GM23338 (cell line): ENCODE results near the gene OR2V2. TPM values are rescaled to one million over a fixed set of nuclear protein-coding genes. Genes with fewer than 3 reads are reported as not detected.

ENCODE experiments used
- ATAC-seq: fragments of 200-7000 bp; cut with Tn5 transposase; 3 replicates; pipeline ENCODE4 v1.9.1; 2020
- DNase-seq: peaks from one replicate; pipeline ENCODE4 v3.0.0-alpha.2; 2015; ENCODE audit warnings: low spot score
- H2AFZ ChIP-seq: fragments of 200-600 bp; sonication (generic); 2 replicates; pipeline ENCODE4 v1.8.0; 2016; ENCODE audit warnings: antibody characterized with exemption, mild to moderate bottlenecking, moderate library complexity
- H3F3A ChIP-seq: fragments of 200-600 bp; sonication (generic); replicated peaks from 2 replicates; pipeline ENCODE4 v1.8.0; 2017; ENCODE audit warnings: antibody characterized with exemption, mixed run types, low read depth
- H3K27ac ChIP-seq: fragments of 200-600 bp; sonication (generic); 2 replicates; pipeline ENCODE4 v1.6.1; 2016; ENCODE audit warnings: low read depth
- H3K27me3 ChIP-seq: fragments of 200-600 bp; sonication (generic); 2 replicates; pipeline ENCODE4 v1.8.0; 2016; ENCODE audit warnings: mild to moderate bottlenecking, mixed run types, moderate library complexity; ENCODE audit not compliant: insufficient read depth
- H3K36me3 ChIP-seq: fragments of 200-600 bp; sonication (generic); 2 replicates; pipeline ENCODE4 v1.8.0; 2016; ENCODE audit warnings: mild to moderate bottlenecking; ENCODE audit not compliant: insufficient read depth
- H3K4me1 ChIP-seq: fragments of 200-600 bp; sonication (generic); 2 replicates; pipeline ENCODE4 v1.8.0; 2016; ENCODE audit warnings: mild to moderate bottlenecking, moderate library complexity; ENCODE audit not compliant: insufficient read depth
- H3K4me2 ChIP-seq: fragments of 200-600 bp; sonication (generic); 2 replicates; pipeline ENCODE4 v1.7.1; 2017; ENCODE audit warnings: mixed run types
- H3K4me3 ChIP-seq: fragments of 200-600 bp; sonication (generic); 2 replicates; pipeline ENCODE4 v1.6.1; 2016; ENCODE audit warnings: mixed run types
- H3K79me2 ChIP-seq: fragments of 200-600 bp; sonication (generic); replicated peaks from 2 replicates; pipeline ENCODE4 v1.8.0; 2017; ENCODE audit warnings: mild to moderate bottlenecking; ENCODE audit not compliant: insufficient read depth
- H3K9me2 ChIP-seq: fragments of 200-600 bp; sonication (generic); 2 replicates; pipeline ENCODE4 v1.8.0; 2017; ENCODE audit not compliant: insufficient read depth
- H4K20me1 ChIP-seq: fragments of 200-600 bp; sonication (generic); replicated peaks from 2 replicates; pipeline ENCODE4 v1.8.0; 2017; ENCODE audit warnings: mild to moderate bottlenecking; ENCODE audit not compliant: insufficient read depth
- H3K27ac Mint-ChIP-seq: 2 replicates; pipeline ENCODE4 v1.8.0; 2020; ENCODE audit warnings: inconsistent platforms, mild to moderate bottlenecking, moderate library complexity, mixed read lengths
- H3K27me3 Mint-ChIP-seq: 3 replicates; pipeline ENCODE4 v1.8.0; 2022; ENCODE audit warnings: low read depth, mild to moderate bottlenecking, moderate library complexity, mixed read lengths, inconsistent platforms; ENCODE audit not compliant: insufficient read depth, poor library complexity
- H3K36me3 Mint-ChIP-seq: 3 replicates; pipeline ENCODE4 v1.8.0; 2021; ENCODE audit warnings: low read depth, mild to moderate bottlenecking, inconsistent platforms, moderate library complexity, mixed read lengths
- H3K4me1 Mint-ChIP-seq: 3 replicates; pipeline ENCODE4 v1.8.0; 2020; ENCODE audit warnings: mild to moderate bottlenecking, inconsistent platforms, mixed read lengths
- H3K4me3 Mint-ChIP-seq: 3 replicates; pipeline ENCODE4 v1.8.0; 2021; ENCODE audit warnings: moderate library complexity, mild to moderate bottlenecking, inconsistent platforms, mixed read lengths
- H3K9me3 Mint-ChIP-seq: 3 replicates; pipeline ENCODE4 v1.8.0; 2020; ENCODE audit warnings: moderate library complexity, mild to moderate bottlenecking, inconsistent platforms, mixed read lengths
- CREB1 ChIP-seq: fragments of 250-450 bp; sonication (Bioruptor Pico); IDR thresholded peaks from 2 replicates; pipeline ENCODE4 v1.5.0; 2020; ENCODE audit warnings: low read depth, mild to moderate bottlenecking, moderate library complexity
- EZH2 ChIP-seq: fragments of 200-600 bp; sonication (generic); IDR thresholded peaks from one replicate; pipeline ENCODE4 v1.8.0; 2017; ENCODE audit warnings: antibody characterized with exemption, mild to moderate bottlenecking, low read depth; ENCODE audit not compliant: unreplicated experiment
- JUNB ChIP-seq: IDR thresholded peaks from one replicate; pipeline ENCODE4 v1.6.1; 2016; ENCODE audit warnings: antibody characterized with exemption; ENCODE audit not compliant: unreplicated experiment
- NANOG ChIP-seq: IDR thresholded peaks from 2 replicates; pipeline ENCODE4 v1.6.1; 2016; ENCODE audit warnings: antibody characterized with exemption, borderline replicate concordance
- POLR2AphosphoS5 ChIP-seq: IDR thresholded peaks from 2 replicates; pipeline ENCODE4 v1.6.1; 2016; ENCODE audit warnings: antibody characterized with exemption, low read depth
- STAT1 ChIP-seq: IDR thresholded peaks from one replicate; pipeline ENCODE4 v1.6.1; 2016; ENCODE audit warnings: antibody characterized with exemption; ENCODE audit not compliant: unreplicated experiment
- ZNF114 ChIP-seq: fragments of 250-450 bp; sonication (Bioruptor Pico); IDR thresholded peaks from 2 replicates; pipeline ENCODE4 v1.5.0; 2020; ENCODE audit warnings: mild to moderate bottlenecking, moderate library complexity
- polyA plus RNA-seq: library from polyadenylated mRNA; unstranded; fragments of >200 nt; fragmentation: Nextera tagmentation; extraction: Ambion mirVana; gene quantifications from 2 replicates; pipeline ENCODE4 v1.2.1, GENCODE V29; 2016
- total RNA-seq: library from RNA; depleted of rRNA; stranded (reverse); fragments of >200 nt; shearing (Covaris generic); gene quantifications from 2 replicates; pipeline ENCODE4 v1.2.3, GENCODE V29; 2014
- TF ChIP-seq, protein P1 (sequence below): fragments of 250-450 bp; sonication (Bioruptor Pico); IDR thresholded peaks from 2 replicates; pipeline ENCODE4 v1.5.0; 2020; ENCODE audit warnings: mild to moderate bottlenecking, moderate library complexity

The OR2V2 gene
- total and polyA plus RNA-seq, 2 experiments from 2014 or later: not detected

DNA sequence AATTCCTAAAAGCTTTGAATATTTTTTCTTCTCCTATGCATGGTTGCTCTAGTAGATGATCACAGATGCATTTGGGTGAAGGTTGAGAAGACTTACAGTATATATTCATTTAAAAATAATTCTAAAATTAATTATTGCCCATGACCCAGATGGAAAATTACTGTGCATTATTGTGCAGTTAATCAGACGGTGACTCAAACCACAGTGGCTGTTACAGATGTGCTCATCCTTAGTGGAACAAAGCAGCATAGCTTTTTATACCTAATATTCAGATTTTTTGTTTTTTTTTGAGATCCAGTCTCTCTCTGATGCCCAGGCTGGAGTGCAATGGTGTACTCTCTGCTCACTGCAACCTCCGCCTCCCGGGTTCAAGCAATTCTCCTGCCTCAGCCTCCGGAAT, 27.1 kb upstream of the OR2V2 start:
- Mint-ChIP-seq H3K9me3 (no peaks in the 10 kb centered on the region), H3K36me3 (no peaks in the 10 kb centered on the region; the same call in 2 of the 3 replicates), H3K4me1 (peaks cover 12% of the 10 kb centered on the region), H3K27me3 (peaks cover 16% of the 10 kb centered on the region), H3K27ac (no peak overlapping the region), H3K4me3 (no peak overlapping the region)
- Histone ChIP-seq H3F3A (0 out of 2 replicates have a peak, but pooled peaks cover 2% of the 10 kb centered on the region), H3K36me3 (no peaks in the 10 kb centered on the region), H3K27me3 (peaks cover 24% of the 10 kb centered on the region), H3K4me3 (no peak overlapping the region), H4K20me1 (no peaks in the 10 kb centered on the region), H3K4me1 (peaks cover 15% of the 10 kb centered on the region; the same call in 1 of the 2 replicates), H3K9me2 (peaks cover 3% of the 10 kb centered on the region; the same call in 1 of the 2 replicates), H3K79me2 (no peaks in the 10 kb centered on the region), H2AFZ (no peak overlapping the region), H3K27ac (no peak overlapping the region), H3K4me2 (no peak overlapping the region)
- DNase-seq (no peak), ATAC-seq (no peak)
- no peak for TF ChIP-seq CREB1 (CRISPR knock-in tag)
- TF ChIP-seq, protein P1, sequence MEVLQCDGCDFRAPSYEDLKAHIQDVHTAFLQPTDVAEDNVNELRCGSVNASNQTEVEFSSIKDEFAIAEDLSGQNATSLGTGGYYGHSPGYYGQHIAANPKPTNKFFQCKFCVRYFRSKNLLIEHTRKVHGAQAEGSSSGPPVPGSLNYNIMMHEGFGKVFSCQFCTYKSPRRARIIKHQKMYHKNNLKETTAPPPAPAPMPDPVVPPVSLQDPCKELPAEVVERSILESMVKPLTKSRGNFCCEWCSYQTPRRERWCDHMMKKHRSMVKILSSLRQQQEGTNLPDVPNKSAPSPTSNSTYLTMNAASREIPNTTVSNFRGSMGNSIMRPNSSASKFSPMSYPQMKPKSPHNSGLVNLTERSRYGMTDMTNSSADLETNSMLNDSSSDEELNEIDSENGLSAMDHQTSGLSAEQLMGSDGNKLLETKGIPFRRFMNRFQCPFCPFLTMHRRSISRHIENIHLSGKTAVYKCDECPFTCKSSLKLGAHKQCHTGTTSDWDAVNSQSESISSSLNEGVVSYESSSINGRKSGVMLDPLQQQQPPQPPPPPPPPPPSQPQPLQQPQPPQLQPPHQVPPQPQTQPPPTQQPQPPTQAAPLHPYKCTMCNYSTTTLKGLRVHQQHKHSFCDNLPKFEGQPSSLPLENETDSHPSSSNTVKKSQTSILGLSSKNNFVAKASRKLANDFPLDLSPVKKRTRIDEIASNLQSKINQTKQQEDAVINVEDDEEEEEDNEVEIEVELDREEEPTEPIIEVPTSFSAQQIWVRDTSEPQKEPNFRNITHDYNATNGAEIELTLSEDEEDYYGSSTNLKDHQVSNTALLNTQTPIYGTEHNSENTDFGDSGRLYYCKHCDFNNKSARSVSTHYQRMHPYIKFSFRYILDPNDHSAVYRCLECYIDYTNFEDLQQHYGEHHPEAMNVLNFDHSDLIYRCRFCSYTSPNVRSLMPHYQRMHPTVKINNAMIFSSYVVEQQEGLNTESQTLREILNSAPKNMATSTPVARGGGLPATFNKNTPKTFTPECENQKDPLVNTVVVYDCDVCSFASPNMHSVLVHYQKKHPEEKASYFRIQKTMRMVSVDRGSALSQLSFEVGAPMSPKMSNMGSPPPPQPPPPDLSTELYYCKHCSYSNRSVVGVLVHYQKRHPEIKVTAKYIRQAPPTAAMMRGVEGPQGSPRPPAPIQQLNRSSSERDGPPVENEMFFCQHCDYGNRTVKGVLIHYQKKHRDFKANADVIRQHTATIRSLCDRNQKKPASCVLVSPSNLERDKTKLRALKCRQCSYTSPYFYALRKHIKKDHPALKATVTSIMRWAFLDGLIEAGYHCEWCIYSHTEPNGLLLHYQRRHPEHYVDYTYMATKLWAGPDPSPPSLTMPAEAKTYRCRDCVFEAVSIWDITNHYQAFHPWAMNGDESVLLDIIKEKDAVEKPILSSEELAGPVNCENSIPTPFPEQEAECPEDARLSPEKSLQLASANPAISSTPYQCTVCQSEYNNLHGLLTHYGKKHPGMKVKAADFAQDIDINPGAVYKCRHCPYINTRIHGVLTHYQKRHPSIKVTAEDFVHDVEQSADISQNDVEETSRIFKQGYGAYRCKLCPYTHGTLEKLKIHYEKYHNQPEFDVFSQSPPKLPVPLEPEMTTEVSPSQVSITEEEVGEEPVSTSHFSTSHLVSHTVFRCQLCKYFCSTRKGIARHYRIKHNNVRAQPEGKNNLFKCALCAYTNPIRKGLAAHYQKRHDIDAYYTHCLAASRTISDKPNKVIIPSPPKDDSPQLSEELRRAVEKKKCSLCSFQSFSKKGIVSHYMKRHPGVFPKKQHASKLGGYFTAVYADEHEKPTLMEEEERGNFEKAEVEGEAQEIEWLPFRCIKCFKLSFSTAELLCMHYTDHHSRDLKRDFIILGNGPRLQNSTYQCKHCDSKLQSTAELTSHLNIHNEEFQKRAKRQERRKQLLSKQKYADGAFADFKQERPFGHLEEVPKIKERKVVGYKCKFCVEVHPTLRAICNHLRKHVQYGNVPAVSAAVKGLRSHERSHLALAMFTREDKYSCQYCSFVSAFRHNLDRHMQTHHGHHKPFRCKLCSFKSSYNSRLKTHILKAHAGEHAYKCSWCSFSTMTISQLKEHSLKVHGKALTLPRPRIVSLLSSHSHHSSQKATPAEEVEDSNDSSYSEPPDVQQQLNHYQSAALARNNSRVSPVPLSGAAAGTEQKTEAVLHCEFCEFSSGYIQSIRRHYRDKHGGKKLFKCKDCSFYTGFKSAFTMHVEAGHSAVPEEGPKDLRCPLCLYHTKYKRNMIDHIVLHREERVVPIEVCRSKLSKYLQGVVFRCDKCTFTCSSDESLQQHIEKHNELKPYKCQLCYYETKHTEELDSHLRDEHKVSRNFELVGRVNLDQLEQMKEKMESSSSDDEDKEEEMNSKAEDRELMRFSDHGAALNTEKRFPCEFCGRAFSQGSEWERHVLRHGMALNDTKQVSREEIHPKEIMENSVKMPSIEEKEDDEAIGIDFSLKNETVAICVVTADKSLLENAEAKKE (CRISPR knock-in tag): no peak
- TF ChIP-seq JUNB: no peak
- no peak for TF ChIP-seq POLR2AphosphoS5
- TF ChIP-seq ZNF114 (CRISPR knock-in tag): no peak
- no peak for TF ChIP-seq NANOG
- TF ChIP-seq EZH2: no peak
- no peak for TF ChIP-seq STAT1
